Gastrocnemius medialis (tissue), 4 donors: Measurements from ENCODE around the gene GCC1. TPM values are rescaled to one million over a fixed set of nuclear protein-coding genes. Genes with fewer than 3 reads are reported as not detected.

Experiments used
- ATAC-seq, 2 donors: fragments of 150-250 bp; one replicate each; pipeline ENCODE4 v1.9.1; 2016
- DNase-seq, 2 donors: peaks; one replicate each; pipeline ENCODE4 v3.0.0-alpha.2; 2019
- H3K27ac ChIP-seq, 4 donors: fragments of 200-600 bp; sonication (generic); 1 replicate in 1 of 4; 2 replicates in 3 of 4; pipeline ENCODE4 v1.5.1; 2016 to 2018; ENCODE audit warnings: mild to moderate bottlenecking in 2 of 4, moderate library complexity in 1 of 4
- H3K27me3 ChIP-seq, 3 donors: fragments of 200-600 bp; sonication (generic) in 2 of 3; 1 replicate in 1 of 3; 2 replicates in 2 of 3; pipeline versions ENCODE4 v1.5.1 to v1.6.0; 2016 to 2019; ENCODE audit warnings: mild to moderate bottlenecking in 1 of 3, moderate library complexity in 1 of 3
- H3K36me3 ChIP-seq, 2 donors: fragments of 200-600 bp; sonication (generic) in 1 of 2; one replicate each; pipeline ENCODE4 v1.5.1; 2017 to 2018
- H3K4me1 ChIP-seq, 2 donors: fragments of 200-600 bp; sonication (generic) in 1 of 2; one replicate each; pipeline ENCODE4 v1.5.1; 2016 to 2017; ENCODE audit warnings: mild to moderate bottlenecking in 2 of 2
- H3K4me3 ChIP-seq, 4 donors: fragments of 200-600 bp; sonication (generic) in 3 of 4; 1 replicate in 1 of 4; 2 replicates in 3 of 4; pipeline ENCODE4 v1.5.1; 2016 to 2019; ENCODE audit warnings: mild to moderate bottlenecking in 2 of 4
- H3K9me3 ChIP-seq, 3 donors: fragments of 200-600 bp; sonication (generic) in 2 of 3; 1 replicate in 1 of 3; 2 replicates in 2 of 3; pipeline ENCODE4 v1.5.1; 2016 to 2019
- CTCF ChIP-seq, 5 experiments: fragments of 450-650 bp in 3 of 5; fragments of 200-600 bp in 2 of 5; sonication (generic) in 2 of 5; IDR thresholded peaks in 4 of 5; conservative IDR thresholded peaks in 1 of 5; 1 replicate in 4 of 5; 2 replicates in 1 of 5; pipeline ENCODE4 v1.5.1; 2016 to 2019; ENCODE audit warnings: antibody characterized with exemption in 5 of 5, mild to moderate bottlenecking in 3 of 5, moderate library complexity in 3 of 5
- POLR2A ChIP-seq, 2 donors: fragments of 450-650 bp; IDR thresholded peaks; one replicate each; pipeline ENCODE4 v1.6.1; 2017; ENCODE audit warnings: antibody characterized with exemption in 2 of 2, mild to moderate bottlenecking in 2 of 2, moderate library complexity in 2 of 2
- in situ Hi-C, 4 donors: fragments of 200-750 bp; cut with MboI; loops; one replicate each; pipeline versions ENCODE4 v1.15.0 to v1.8.0; 2017; ENCODE audit warnings: low sequenced_read_pairs in 4 of 4
- intact Hi-C: fragments of 100-400 bp; cut with DNase I; formaldehyde crosslinking; loops from one replicate; pipeline ENCODE4 v1.15.1; 2023; ENCODE audit warnings: low total_unique reads
- total RNA-seq, 4 donors: library from RNA; depleted of rRNA; stranded (reverse); fragments of >200 nt; gene quantifications; one replicate each; pipeline versions ENCODE4 v1.1.0 to v1.2.3, GENCODE V29; 2016

Gene GCC1
- total RNA-seq, 4 donors from 2014 or later, result 12.3 to 17.9 (median 15.4) TPM

- Histone ChIP-seq H3K9me3 (no peaks in the 10 kb centered on the region), H3K4me1 (no peaks in the 10 kb centered on the region), H3K4me3 (no peak overlapping the region), H3K27ac (no peak overlapping the region), H3K27me3 (peaks cover 0 to 12% (median 5%) of the 10 kb centered on the region in 3 donors), H3K36me3 (no peaks in the 10 kb centered on the region)
- in situ Hi-C loops, result no loop called here
- ATAC-seq (no peak), DNase-seq (no peak)
- TF ChIP-seq POLR2A (IDR thresholded peaks at IDR 0.05), result no peak
- TF ChIP-seq CTCF (IDR thresholded peaks at IDR 0.05 in 4 of 5, conservative IDR thresholded peaks at IDR 0.05 in 1 of 5), result no peak
- intact Hi-C loops, result no loop called here
Measured at GRCh38 chr7:127532736-127533135, 52.7 kb downstream of the GCC1 start.

GRCh38 chr7:127532151-127532550 is 53.2 kb downstream of the GCC1 start:
- no peak for DNase-seq
- H3K4me3 ChIP-seq, result no peak overlapping the region
- no peaks in the 10 kb centered on the region for H3K36me3 ChIP-seq
- peaks cover 0 to 6% (median 5%) of the 10 kb centered on the region in 3 donors for H3K27me3 ChIP-seq
- intact Hi-C loops (no loop called here), in situ Hi-C loops (no loop called here)
- TF ChIP-seq POLR2A (IDR thresholded peaks at IDR 0.05), result no peak
- TF ChIP-seq CTCF (IDR thresholded peaks at IDR 0.05 in 4 of 5, conservative IDR thresholded peaks at IDR 0.05 in 1 of 5), result no peak
- no peak for ATAC-seq
- H3K27ac ChIP-seq, result no peak overlapping the region
- H3K9me3 ChIP-seq, result no peaks in the 10 kb centered on the region
- H3K4me1 ChIP-seq, result no peaks in the 10 kb centered on the region

Other genes with a start within 250 kb of the GCC1 start
- 10 to 100 TPM; 22.1 to 41.3 (median 30.1) TPM for gene ZNF800, start 192.9 kb downstream of the GCC1 start, total RNA-seq
- 100 to 1,000 TPM in 3 of 4 donors, 10 to 100 TPM in 1; 76.3 to 202 (median 156) TPM for gene ARF5, start 2.8 kb upstream of the GCC1 start, total RNA-seq
- gene FSCN3, start 8.1 kb upstream of the GCC1 start, total RNA-seq, result 1 to 10 TPM in 2 of 4 donors, not detected in 2; 1.9 to 2.5 TPM
- gene PAX4, start 32.5 kb upstream of the GCC1 start, total RNA-seq, result not detected
- gene SND1, start 66.6 kb upstream of the GCC1 start, total RNA-seq, result 10 to 100 TPM; 30.4 to 73.0 (median 50.3) TPM